Uterus (tissue), 2 donors: Measurements from ENCODE around the gene NYAP1.

Source experiments
- POLR2A ChIP-seq, 2 donors: fragments of 450-650 bp; IDR thresholded peaks; one replicate each; pipeline ENCODE4 v1.6.1; 2016; ENCODE audit warnings: antibody characterized with exemption in 2 of 2, mild to moderate bottlenecking in 1 of 2, moderate library complexity in 1 of 2
- TF ChIP-seq, protein P1 (sequence below), 4 experiments: fragments of 200-600 bp in 2 of 4; fragments of 450-650 bp in 2 of 4; sonication (generic) in 2 of 4; IDR thresholded peaks; one replicate each; pipeline ENCODE4 v1.5.1; 2016 to 2019; ENCODE audit warnings: antibody characterized with exemption in 4 of 4, mild to moderate bottlenecking in 2 of 4, moderate library complexity in 1 of 4

DNA sequence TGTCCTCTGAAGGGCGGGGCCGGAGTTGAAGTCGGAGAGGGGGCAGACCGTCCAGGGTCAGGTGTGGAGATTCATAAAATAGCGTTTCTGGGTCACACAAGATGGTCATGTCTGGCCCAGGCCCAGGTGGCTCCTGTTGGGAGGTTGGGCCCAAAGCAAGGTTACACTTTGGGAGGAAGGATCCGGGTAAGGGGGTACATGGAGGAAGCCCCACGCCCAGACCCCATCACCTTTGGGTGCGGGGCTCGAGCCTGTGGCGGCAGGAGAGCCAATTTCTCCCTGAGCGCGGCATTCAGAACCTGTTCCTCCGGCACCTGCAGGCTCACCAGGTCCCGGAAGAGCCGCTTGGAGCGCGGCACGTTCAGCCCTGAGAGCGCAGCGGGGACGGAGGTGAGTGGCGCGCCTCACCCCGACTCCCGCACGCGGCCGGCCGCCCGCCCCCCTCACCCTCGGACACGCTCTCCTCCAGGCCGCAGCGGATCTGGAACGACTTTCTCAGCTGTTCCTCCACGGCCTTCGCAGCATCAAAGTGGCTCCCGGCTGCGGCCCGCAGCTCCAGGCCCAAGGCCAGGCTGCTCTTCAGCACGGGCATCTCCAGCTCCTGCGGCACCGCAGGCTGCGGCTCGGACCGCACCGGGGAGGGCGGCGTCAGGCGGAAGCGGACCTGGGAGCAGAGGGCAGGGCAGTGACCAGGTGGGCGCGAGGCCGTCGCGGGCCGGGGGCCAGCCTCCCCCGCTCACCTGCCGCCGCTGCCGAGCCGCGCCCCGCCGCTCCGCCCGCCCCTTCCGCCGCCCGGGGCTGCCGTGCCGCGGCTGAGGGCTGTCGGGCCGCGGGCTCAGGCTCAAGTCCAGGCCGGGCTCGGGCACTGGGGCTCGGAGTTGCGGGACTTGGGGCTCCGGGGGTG lies 48.1 kb upstream of the NYAP1 start:
- TF ChIP-seq, protein P1, sequence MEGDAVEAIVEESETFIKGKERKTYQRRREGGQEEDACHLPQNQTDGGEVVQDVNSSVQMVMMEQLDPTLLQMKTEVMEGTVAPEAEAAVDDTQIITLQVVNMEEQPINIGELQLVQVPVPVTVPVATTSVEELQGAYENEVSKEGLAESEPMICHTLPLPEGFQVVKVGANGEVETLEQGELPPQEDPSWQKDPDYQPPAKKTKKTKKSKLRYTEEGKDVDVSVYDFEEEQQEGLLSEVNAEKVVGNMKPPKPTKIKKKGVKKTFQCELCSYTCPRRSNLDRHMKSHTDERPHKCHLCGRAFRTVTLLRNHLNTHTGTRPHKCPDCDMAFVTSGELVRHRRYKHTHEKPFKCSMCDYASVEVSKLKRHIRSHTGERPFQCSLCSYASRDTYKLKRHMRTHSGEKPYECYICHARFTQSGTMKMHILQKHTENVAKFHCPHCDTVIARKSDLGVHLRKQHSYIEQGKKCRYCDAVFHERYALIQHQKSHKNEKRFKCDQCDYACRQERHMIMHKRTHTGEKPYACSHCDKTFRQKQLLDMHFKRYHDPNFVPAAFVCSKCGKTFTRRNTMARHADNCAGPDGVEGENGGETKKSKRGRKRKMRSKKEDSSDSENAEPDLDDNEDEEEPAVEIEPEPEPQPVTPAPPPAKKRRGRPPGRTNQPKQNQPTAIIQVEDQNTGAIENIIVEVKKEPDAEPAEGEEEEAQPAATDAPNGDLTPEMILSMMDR (IDR thresholded peaks at IDR 0.05), result no peak
- TF ChIP-seq POLR2A (IDR thresholded peaks at IDR 0.05), result no peak
